Stimulated activated CD4-positive, alpha-beta T cell treated with anti-CD3 and anti-CD28 coated beads, TNF-alpha, amount 100 ng/mL, for 4 hours (primary cell): Measurements from ENCODE around the gene VSTM4.

Source experiments
- DNase-seq, 3 experiments: peaks; one replicate each; pipeline ENCODE4 v3.0.0-alpha.2; 2020; ENCODE audit warnings: low read depth in 3 of 3

VSTM4 gene

GRCh38 chr10:49117376-49118070 is 2.2 kb upstream of the VSTM4 start:
- no peak for DNase-seq

GRCh38 chr10:49116509-49117375 is 1.4 kb upstream of the VSTM4 start:
- no peak for DNase-seq

- DNase-seq, result no peak
Observed at GRCh38 chr10:49115796-49116508, 630 bp upstream of the VSTM4 start.

- no peak for DNase-seq
Observed at GRCh38 chr10:49114718-49115014, 656 bp downstream of the VSTM4 start.

GRCh38 chr10:49113741-49114141 is 1.6 kb downstream of the VSTM4 start:
- DNase-seq, result no peak

GRCh38 chr10:49112851-49113250 is 2.5 kb downstream of the VSTM4 start:
- DNase-seq, result no peak

GRCh38 chr10:49112098-49112497 is 3.2 kb downstream of the VSTM4 start:
- DNase-seq, result no peak

- DNase-seq, result no peak
Observed at GRCh38 chr10:49111320-49111698, 4.0 kb downstream of the VSTM4 start.

GRCh38 chr10:49110684-49111319 is 4.5 kb downstream of the VSTM4 start:
- DNase-seq, result no peak

- DNase-seq, result no peak
Observed at GRCh38 chr10:49109669-49110340, 5.5 kb downstream of the VSTM4 start.

GRCh38 chr10:49108656-49109055 is 6.7 kb downstream of the VSTM4 start:
- DNase-seq, result no peak

- DNase-seq, result no peak
Observed at GRCh38 chr10:49107887-49108267, 7.4 kb downstream of the VSTM4 start.

- no peak for DNase-seq
Observed at GRCh38 chr10:49107111-49107886, 8.0 kb downstream of the VSTM4 start.

- DNase-seq, result no peak
Observed at GRCh38 chr10:49106451-49106850, 8.9 kb downstream of the VSTM4 start.

GRCh38 chr10:49105076-49105475 is 10.2 kb downstream of the VSTM4 start:
- DNase-seq, result no peak

GRCh38 chr10:49104323-49104722 is 11.0 kb downstream of the VSTM4 start:
- DNase-seq, result no peak

- DNase-seq, result no peak
Observed at GRCh38 chr10:49103761-49104160, 11.6 kb downstream of the VSTM4 start.

- no peak for DNase-seq
Observed at GRCh38 chr10:49099046-49099445, 16.3 kb downstream of the VSTM4 start.

- DNase-seq, result no peak
Observed at GRCh38 chr10:49096890-49097445, 18.4 kb downstream of the VSTM4 start.

GRCh38 chr10:49094646-49095045 is 20.7 kb downstream of the VSTM4 start:
- no peak for DNase-seq

GRCh38 chr10:49093922-49094321 is 21.4 kb downstream of the VSTM4 start:
- no peak for DNase-seq
